Lower lobe of right lung (tissue), 2 donors: ENCODE measurements around the gene ENAH. TPM values are rescaled to one million over a fixed set of nuclear protein-coding genes. Genes with fewer than 3 reads are reported as not detected.

ENCODE experiments used
- ATAC-seq, 2 donors: fragments of 200-7000 bp; cut with Tn5 transposase; one replicate each; pipeline ENCODE4 v1.9.1; 2020 to 2022; ENCODE audit warnings: mild to moderate bottlenecking in 2 of 2, moderate library complexity in 2 of 2
- DNase-seq: peaks from one replicate; pipeline ENCODE4 v3.0.0-alpha.2; 2020
- H3K27ac ChIP-seq: fragments of 200-600 bp; one replicate; pipeline ENCODE4 v1.8.0; 2022
- H3K27me3 ChIP-seq: fragments of 200-600 bp; one replicate; pipeline ENCODE4 v1.8.0; 2022; ENCODE audit warnings: low read depth
- H3K36me3 ChIP-seq: fragments of 200-600 bp; one replicate; pipeline ENCODE4 v1.8.0; 2022; ENCODE audit warnings: mild to moderate bottlenecking
- H3K4me1 ChIP-seq: fragments of 200-600 bp; one replicate; pipeline ENCODE4 v1.8.0; 2022
- H3K4me3 ChIP-seq: fragments of 200-600 bp; one replicate; pipeline ENCODE4 v1.8.0; 2022; ENCODE audit warnings: mild to moderate bottlenecking
- H3K9me3 ChIP-seq: fragments of 200-600 bp; one replicate; pipeline ENCODE4 v1.8.0; 2022
- CTCF ChIP-seq: fragments of 200-600 bp; IDR thresholded peaks from one replicate; pipeline ENCODE4 v1.8.0; 2022; ENCODE audit warnings: antibody characterized with exemption, mild to moderate bottlenecking
- intact Hi-C: fragments of 100-400 bp; cut with DNase I; formaldehyde crosslinking; loops from one replicate; pipeline ENCODE4 v1.11.0; 2022
- total RNA-seq: library from RNA; stranded (reverse); fragmentation: NEBNext Ultra II Directional; extraction: Animal tissue kit (Norgen Biotek cat#: 25700); gene quantifications from one replicate; pipeline ENCODE4 v1.2.1, GENCODE V29; 2021
- donor health status: DM: no; HTN: yes; CAD: no; lungs with severe emphysema.

Gene ENAH
- total RNA-seq, 1 donor from 2014 or later, result 51.4 TPM

GRCh38 chr1:225655509-225656258 lies 2.8 kb upstream of the ENAH start:
- no peaks in the 10 kb centered on the region for H3K27me3 ChIP-seq
- peak; percentile 9 for TF ChIP-seq CTCF
- no peak overlapping the region for H3K27ac ChIP-seq
- ATAC-seq (no peak), DNase-seq (no peak)
- peaks cover 37% of the 10 kb centered on the region for H3K4me1 ChIP-seq
- no peaks in the 10 kb centered on the region for H3K36me3 ChIP-seq
- intact Hi-C loops, result no loop called here
- H3K4me3 ChIP-seq, result no peak overlapping the region
- no peaks in the 10 kb centered on the region for H3K9me3 ChIP-seq

GRCh38 chr1:225654688-225655508 lies 2.0 kb upstream of the ENAH start:
- DNase-seq (no peak), ATAC-seq (no peak)
- Histone ChIP-seq H3K27me3 (no peaks in the 10 kb centered on the region), H3K27ac (peak overlapping the region; percentile 91), H3K36me3 (no peaks in the 10 kb centered on the region), H3K4me3 (no peak overlapping the region), H3K4me1 (peaks cover 31% of the 10 kb centered on the region), H3K9me3 (no peaks in the 10 kb centered on the region)
- intact Hi-C loops, result no loop called here
- TF ChIP-seq CTCF, result no peak

- intact Hi-C loops, result no loop called here
- no peaks in the 10 kb centered on the region for H3K27me3 ChIP-seq
These were observed 1.3 kb upstream of the ENAH start for GRCh38 chr1:225654277-225654597.

GRCh38 chr1:225653463-225654276 lies 747 bp upstream of the ENAH start:
- Histone ChIP-seq H3K27ac (peak overlapping the region; percentile 91), H3K4me1 (peaks cover 31% of the 10 kb centered on the region), H3K9me3 (no peaks in the 10 kb centered on the region), H3K36me3 (no peaks in the 10 kb centered on the region), H3K4me3 (peak overlapping the region; percentile 82), H3K27me3 (no peaks in the 10 kb centered on the region)
- ATAC-seq (peak; percentile 68 to 72), DNase-seq (peak; percentile 69)
- intact Hi-C loops, result no loop called here
- no peak for TF ChIP-seq CTCF

More at GRCh38 chr1:225654277-225654597, 1.3 kb upstream of the ENAH start:
- H3K27ac ChIP-seq, result peak overlapping the region; percentile 91
- H3K9me3 ChIP-seq, result no peaks in the 10 kb centered on the region
- ATAC-seq, result no peak
- H3K4me1 ChIP-seq, result peaks cover 31% of the 10 kb centered on the region
- no peak for TF ChIP-seq CTCF
- DNase-seq, result no peak
- no peaks in the 10 kb centered on the region for H3K36me3 ChIP-seq
- peak overlapping the region; percentile 82 for H3K4me3 ChIP-seq
